ENCODE data around the gene PMVK. TPM values are rescaled to one million over a fixed set of nuclear protein-coding genes. Genes with fewer than 3 reads are reported as not detected.
"Not testable (repeated sequence)": the region's sequence is repeated elsewhere in the genome, so short reads cannot be mapped to it uniquely, and the experiment has no call there.

PMVK gene
- total RNA-seq, result 42.5 and 43.3 TPM in 2 replicates

- H3K27me3 Mint-ChIP-seq (ENCODE audit: insufficient read depth), result no peaks in the 10 kb centered on the region
- DNase-seq (ENCODE audit: low spot score), result peak; percentile 92
- peaks cover 8% of the 10 kb centered on the region for H3K36me3 Mint-ChIP-seq (ENCODE audit: low read depth)
- no peaks in the 10 kb centered on the region for H3K9me3 Mint-ChIP-seq
- peak within 1 kb of the TSS; percentile 95 for H3K27ac Mint-ChIP-seq
- intact Hi-C loops (cut with micrococcal nuclease), result loop anchor here (1.0 to 5.0 kb wide), 13 partner anchors 19 to 754 kb away; partner anchors contain the start of genes ADAR, CKS1B, DPM3 and FLAD1
- peaks cover 53% of the 10 kb centered on the region for H3K4me1 Mint-ChIP-seq (ENCODE audit: low read depth)
- peak within 1 kb of the TSS; percentile 93 for H3K4me3 Mint-ChIP-seq
Measured at GRCh38 chr1:154936555-154937084, at the start of gene PMVK. PMVK (minus strand) TSS chr1:154936719; CDS start chr1:154936685, 34 bp downstream.

GRCh38 chr1:154983776-154984466, 47.4 kb upstream of the PMVK start:
- Mint-ChIP-seq H3K9me3 (no peaks in the 10 kb centered on the region), H3K27me3 (ENCODE audit: insufficient read depth) (no peaks in the 10 kb centered on the region), H3K27ac (peak overlapping the region; percentile 42), H3K36me3 (ENCODE audit: low read depth) (peaks cover 17% of the 10 kb centered on the region), H3K4me3 (no peak overlapping the region), H3K4me1 (ENCODE audit: low read depth) (peaks cover 7% of the 10 kb centered on the region)
- no peak for DNase-seq (ENCODE audit: low spot score)
- intact Hi-C loops (cut with micrococcal nuclease), result loop anchor here (1.0 kb wide), 8 partner anchors 10 to 764 kb away; partner anchors contain the start of genes ADAM15, CKS1B, PMVK and PYGO2

GRCh38 chr1:154982897-154983648, 46.6 kb upstream of the PMVK start, which contains the start of gene FLAD1:
FLAD1 (plus strand) TSS chr1:154983344; CDS start chr1:154983695, 351 bp downstream.
- Mint-ChIP-seq H3K27ac (peak within 1 kb of the TSS; percentile 42), H3K36me3 (ENCODE audit: low read depth) (peaks cover 14% of the 10 kb centered on the region), H3K27me3 (ENCODE audit: insufficient read depth) (no peaks in the 10 kb centered on the region), H3K4me1 (ENCODE audit: low read depth) (peaks cover 8% of the 10 kb centered on the region), H3K9me3 (no peaks in the 10 kb centered on the region), H3K4me3 (no peak within 1 kb of the TSS)
- DNase-seq (ENCODE audit: low spot score), result peak; percentile 96
- intact Hi-C loops (cut with micrococcal nuclease), result loop anchor here (1.0 kb wide), 8 partner anchors 9 to 763 kb away; partner anchors contain the start of genes ADAM15, CKS1B, PMVK and PYGO2

- no peak overlapping the region for H3K27ac Mint-ChIP-seq
- no peak for DNase-seq (ENCODE audit: low spot score)
- H3K4me1 Mint-ChIP-seq (ENCODE audit: low read depth), result peaks cover 15% of the 10 kb centered on the region
- no peaks in the 10 kb centered on the region for H3K9me3 Mint-ChIP-seq
- H3K36me3 Mint-ChIP-seq (ENCODE audit: low read depth), result peaks cover 17% of the 10 kb centered on the region
- H3K4me3 Mint-ChIP-seq, result no peak overlapping the region
- intact Hi-C loops (cut with micrococcal nuclease), result no loop called here
- no peaks in the 10 kb centered on the region for H3K27me3 Mint-ChIP-seq (ENCODE audit: insufficient read depth)
Measured at GRCh38 chr1:154982341-154982740, 45.8 kb upstream of the PMVK start.

- DNase-seq (ENCODE audit: low spot score), result no peak
- Mint-ChIP-seq H3K9me3 (no peaks in the 10 kb centered on the region), H3K27me3 (ENCODE audit: insufficient read depth) (no peaks in the 10 kb centered on the region), H3K4me1 (ENCODE audit: low read depth) (peaks cover 10% of the 10 kb centered on the region), H3K4me3 (no peak overlapping the region), H3K27ac (no peak overlapping the region), H3K36me3 (ENCODE audit: low read depth) (peaks cover 14% of the 10 kb centered on the region)
- intact Hi-C loops (cut with micrococcal nuclease), result no loop called here
Measured at GRCh38 chr1:154978360-154978759, 41.8 kb upstream of the PMVK start.

GRCh38 chr1:154977762-154978161, 41.2 kb upstream of the PMVK start:
- H3K27me3 Mint-ChIP-seq (ENCODE audit: insufficient read depth); DNase-seq (ENCODE audit: low spot score); intact Hi-C loops (cut with micrococcal nuclease); H3K9me3 Mint-ChIP-seq: not testable (repeated sequence)
- peak overlapping the region; percentile 7 for H3K27ac Mint-ChIP-seq
- H3K36me3 Mint-ChIP-seq (ENCODE audit: low read depth), result peaks cover 14% of the 10 kb centered on the region
- H3K4me1 Mint-ChIP-seq (ENCODE audit: low read depth), result peaks cover 12% of the 10 kb centered on the region
- peak overlapping the region; percentile 15 for H3K4me3 Mint-ChIP-seq

GRCh38 chr1:154975409-154976059, 39.0 kb upstream of the PMVK start:
- intact Hi-C loops (cut with micrococcal nuclease), result loop anchor here (2.0 kb wide), 2 partner anchors 75 to 159 kb away; partner anchors contain the start of genes ADAM15 and SLC50A1
- H3K4me1 Mint-ChIP-seq (ENCODE audit: low read depth), result peaks cover 30% of the 10 kb centered on the region
- H3K27me3 Mint-ChIP-seq (ENCODE audit: insufficient read depth), result no peaks in the 10 kb centered on the region
- no peak overlapping the region for H3K4me3 Mint-ChIP-seq
- H3K9me3 Mint-ChIP-seq, result no peaks in the 10 kb centered on the region
- H3K27ac Mint-ChIP-seq, result no peak overlapping the region
- DNase-seq (ENCODE audit: low spot score), result peak; percentile 55
- H3K36me3 Mint-ChIP-seq (ENCODE audit: low read depth), result peaks cover 21% of the 10 kb centered on the region

- Mint-ChIP-seq H3K9me3 (no peaks in the 10 kb centered on the region), H3K4me3 (no peak overlapping the region), H3K36me3 (ENCODE audit: low read depth) (peaks cover 21% of the 10 kb centered on the region), H3K4me1 (ENCODE audit: low read depth) (peaks cover 31% of the 10 kb centered on the region), H3K27ac (no peak overlapping the region), H3K27me3 (ENCODE audit: insufficient read depth) (no peaks in the 10 kb centered on the region)
- intact Hi-C loops (cut with micrococcal nuclease), result loop anchor here (1.0 to 5.0 kb wide), 14 partner anchors 8 to 755 kb away; partner anchors contain the start of genes ADAM15, ADAR, FLAD1 and PYGO2
- peak; percentile 93 for DNase-seq (ENCODE audit: low spot score)
Measured at GRCh38 chr1:154974808-154975408, 38.4 kb upstream of the PMVK start.

GRCh38 chr1:154974102-154974807, 37.7 kb upstream of the PMVK start, which contains the start of gene CKS1B:
CKS1B (plus strand) TSS chr1:154974681; CDS start chr1:154974746, 65 bp downstream.
- Mint-ChIP-seq H3K4me3 (no peak within 1 kb of the TSS), H3K4me1 (ENCODE audit: low read depth) (peaks cover 36% of the 10 kb centered on the region), H3K27ac (no peak within 1 kb of the TSS), H3K9me3 (no peaks in the 10 kb centered on the region), H3K36me3 (ENCODE audit: low read depth) (peaks cover 20% of the 10 kb centered on the region), H3K27me3 (ENCODE audit: insufficient read depth) (no peaks in the 10 kb centered on the region)
- intact Hi-C loops (cut with micrococcal nuclease), result loop anchor here (1.0 to 5.0 kb wide), 14 partner anchors 9 to 754 kb away; partner anchors contain the start of genes ADAM15, ADAR, FLAD1 and PYGO2
- peak; percentile 95 for DNase-seq (ENCODE audit: low spot score)

GRCh38 chr1:154973344-154974101, 37.0 kb upstream of the PMVK start:
- intact Hi-C loops (cut with micrococcal nuclease), result loop anchor here (1.0 to 5.0 kb wide), 14 partner anchors 10 to 753 kb away; partner anchors contain the start of genes ADAM15, ADAR, FLAD1 and PYGO2
- Mint-ChIP-seq H3K36me3 (ENCODE audit: low read depth) (peaks cover 20% of the 10 kb centered on the region), H3K9me3 (no peaks in the 10 kb centered on the region), H3K27me3 (ENCODE audit: insufficient read depth) (no peaks in the 10 kb centered on the region), H3K4me3 (no peak overlapping the region), H3K27ac (no peak overlapping the region), H3K4me1 (ENCODE audit: low read depth) (peaks cover 41% of the 10 kb centered on the region)
- DNase-seq (ENCODE audit: low spot score), result peak; percentile 88

All from activated T-helper 1 cell treated with anti-CD3 and anti-CD28 coated beads, Interleukin-12 subunit alpha, Interleukin-12 subunit beta, Interleukin-2, Interleukin-4 antibody, amounts not matched to agents 30 ng/mL and 10 ng/mL and 1 ng/mL, durations not matched to agents 14 hours and 24 hours and 36 hours (primary cell).